ENCODE measurements around the gene ZSCAN5C.
"Not testable (repeated sequence)": the region's sequence is repeated elsewhere in the genome, so short reads cannot be mapped to it uniquely, and the experiment has no call there.

ZSCAN5C gene

GRCh38 chr19:56209091-56209490 lies 7.0 kb downstream of the ZSCAN5C start:
- ATAC-seq (replicated peaks; ENCODE audit: extremely low read depth, poor library complexity, severe bottlenecking) (no peak), DNase-seq (ENCODE audit: low spot score in 2 of 2) (no peak)
- Mint-ChIP-seq H3K4me3 (no peak overlapping the region), H3K36me3 (ENCODE audit: insufficient read depth) (no peaks in the 10 kb centered on the region), H3K9me3 (no peaks in the 10 kb centered on the region), H3K27me3 (peaks cover 57% of the 10 kb centered on the region), H3K27ac (ENCODE audit: low read depth) (no peak overlapping the region), H3K4me1 (no peaks in the 10 kb centered on the region)

GRCh38 chr19:56210036-56210435 lies 8.0 kb downstream of the ZSCAN5C start:
- not testable (repeated sequence) for ATAC-seq (replicated peaks; ENCODE audit: extremely low read depth, poor library complexity, severe bottlenecking); H3K27ac Mint-ChIP-seq (ENCODE audit: low read depth); H3K9me3 Mint-ChIP-seq; DNase-seq (ENCODE audit: low spot score in 2 of 2); H3K4me3 Mint-ChIP-seq; H3K4me1 Mint-ChIP-seq; H3K36me3 Mint-ChIP-seq (ENCODE audit: insufficient read depth)
- H3K27me3 Mint-ChIP-seq: peaks cover 66% of the 10 kb centered on the region

GRCh38 chr19:56211718-56212117 lies 9.6 kb downstream of the ZSCAN5C start:
- Mint-ChIP-seq H3K9me3 (no peaks in the 10 kb centered on the region), H3K36me3 (ENCODE audit: insufficient read depth) (peaks cover under 1% of the 10 kb centered on the region), H3K4me3 (no peak overlapping the region), H3K4me1 (no peaks in the 10 kb centered on the region), H3K27me3 (peaks cover 60% of the 10 kb centered on the region), H3K27ac (ENCODE audit: low read depth) (no peak overlapping the region)
- ATAC-seq (replicated peaks; ENCODE audit: extremely low read depth, poor library complexity, severe bottlenecking): no peak
- no peak for DNase-seq (ENCODE audit: low spot score in 2 of 2)

GRCh38 chr19:56217039-56217949 lies 15.2 kb downstream of the ZSCAN5C start:
- Mint-ChIP-seq H3K36me3 (ENCODE audit: insufficient read depth) (peaks cover 1% of the 10 kb centered on the region), H3K27ac (ENCODE audit: low read depth) (no peak overlapping the region), H3K4me1 (no peaks in the 10 kb centered on the region), H3K4me3 (no peak overlapping the region), H3K9me3 (no peaks in the 10 kb centered on the region), H3K27me3 (peaks cover 32% of the 10 kb centered on the region)
- DNase-seq (ENCODE audit: low spot score in 2 of 2): no peak
- no peak for ATAC-seq (replicated peaks; ENCODE audit: extremely low read depth, poor library complexity, severe bottlenecking)

GRCh38 chr19:56218961-56219360 lies 16.9 kb downstream of the ZSCAN5C start:
- no peaks in the 10 kb centered on the region for H3K4me1 Mint-ChIP-seq
- peaks cover 1% of the 10 kb centered on the region for H3K36me3 Mint-ChIP-seq (ENCODE audit: insufficient read depth)
- H3K4me3 Mint-ChIP-seq: no peak overlapping the region
- DNase-seq (ENCODE audit: low spot score in 2 of 2) (no peak), ATAC-seq (replicated peaks; ENCODE audit: extremely low read depth, poor library complexity, severe bottlenecking) (no peak)
- H3K27ac Mint-ChIP-seq (ENCODE audit: low read depth): no peak overlapping the region
- H3K9me3 Mint-ChIP-seq: no peaks in the 10 kb centered on the region
- H3K27me3 Mint-ChIP-seq: peaks cover 20% of the 10 kb centered on the region

GRCh38 chr19:56221442-56221841 lies 19.4 kb downstream of the ZSCAN5C start:
- DNase-seq (ENCODE audit: low spot score in 2 of 2); H3K9me3 Mint-ChIP-seq; H3K27ac Mint-ChIP-seq (ENCODE audit: low read depth); H3K27me3 Mint-ChIP-seq; H3K36me3 Mint-ChIP-seq (ENCODE audit: insufficient read depth); ATAC-seq (replicated peaks; ENCODE audit: extremely low read depth, poor library complexity, severe bottlenecking); H3K4me1 Mint-ChIP-seq; H3K4me3 Mint-ChIP-seq: not testable (repeated sequence)

GRCh38 chr19:56221851-56222250 lies 19.8 kb downstream of the ZSCAN5C start:
- H3K27me3 Mint-ChIP-seq: no peaks in the 10 kb centered on the region
- no peak for DNase-seq (ENCODE audit: low spot score in 2 of 2)
- H3K4me3 Mint-ChIP-seq: no peak overlapping the region

GRCh38 chr19:56222901-56223300 lies 20.8 kb downstream of the ZSCAN5C start:
- Mint-ChIP-seq H3K27ac (ENCODE audit: low read depth) (no peak overlapping the region), H3K27me3 (no peaks in the 10 kb centered on the region), H3K9me3 (no peaks in the 10 kb centered on the region), H3K4me3 (no peak overlapping the region), H3K36me3 (ENCODE audit: insufficient read depth) (no peaks in the 10 kb centered on the region), H3K4me1 (no peaks in the 10 kb centered on the region)
- no peak for DNase-seq (ENCODE audit: low spot score in 2 of 2)
- ATAC-seq (replicated peaks; ENCODE audit: extremely low read depth, poor library complexity, severe bottlenecking): no peak

More at GRCh38 chr19:56221851-56222250, 19.8 kb downstream of the ZSCAN5C start:
- Mint-ChIP-seq H3K36me3 (ENCODE audit: insufficient read depth) (no peaks in the 10 kb centered on the region), H3K27ac (ENCODE audit: low read depth) (no peak overlapping the region), H3K4me1 (no peaks in the 10 kb centered on the region), H3K9me3 (no peaks in the 10 kb centered on the region)
- no peak for ATAC-seq (replicated peaks; ENCODE audit: extremely low read depth, poor library complexity, severe bottlenecking)

GRCh38 chr19:56223481-56223880 lies 21.4 kb downstream of the ZSCAN5C start:
- Mint-ChIP-seq H3K36me3 (ENCODE audit: insufficient read depth) (no peaks in the 10 kb centered on the region), H3K27me3 (no peaks in the 10 kb centered on the region), H3K4me3 (no peak overlapping the region), H3K4me1 (no peaks in the 10 kb centered on the region), H3K9me3 (no peaks in the 10 kb centered on the region), H3K27ac (ENCODE audit: low read depth) (peak overlapping the region; percentile 62)
- DNase-seq (ENCODE audit: low spot score in 2 of 2) (no peak), ATAC-seq (replicated peaks; ENCODE audit: extremely low read depth, poor library complexity, severe bottlenecking) (no peak)

GRCh38 chr19:56245121-56245740 lies 43.2 kb downstream of the ZSCAN5C start:
- Mint-ChIP-seq H3K4me1 (no peaks in the 10 kb centered on the region), H3K9me3 (no peaks in the 10 kb centered on the region), H3K27ac (ENCODE audit: low read depth) (peak overlapping the region; percentile 20), H3K36me3 (ENCODE audit: insufficient read depth) (no peaks in the 10 kb centered on the region), H3K4me3 (no peak overlapping the region), H3K27me3 (no peaks in the 10 kb centered on the region)
- DNase-seq (ENCODE audit: low spot score in 2 of 2) (no peak), ATAC-seq (replicated peaks; ENCODE audit: extremely low read depth, poor library complexity, severe bottlenecking) (no peak)

- not testable (repeated sequence) for DNase-seq (ENCODE audit: low spot score in 2 of 2); H3K27me3 Mint-ChIP-seq; H3K4me1 Mint-ChIP-seq; H3K9me3 Mint-ChIP-seq; H3K36me3 Mint-ChIP-seq (ENCODE audit: insufficient read depth); ATAC-seq (replicated peaks; ENCODE audit: extremely low read depth, poor library complexity, severe bottlenecking); H3K4me3 Mint-ChIP-seq; H3K27ac Mint-ChIP-seq (ENCODE audit: low read depth)
Observed at GRCh38 chr19:56245764-56246163, 43.7 kb downstream of the ZSCAN5C start.

- not testable (repeated sequence) for H3K9me3 Mint-ChIP-seq; DNase-seq (ENCODE audit: low spot score in 2 of 2); ATAC-seq (replicated peaks; ENCODE audit: extremely low read depth, poor library complexity, severe bottlenecking); H3K4me1 Mint-ChIP-seq; H3K27me3 Mint-ChIP-seq; H3K27ac Mint-ChIP-seq (ENCODE audit: low read depth); H3K36me3 Mint-ChIP-seq (ENCODE audit: insufficient read depth); H3K4me3 Mint-ChIP-seq
Observed at GRCh38 chr19:56248736-56249338, 46.8 kb downstream of the ZSCAN5C start.
